Smooth muscle cell (in vitro differentiated cells): ENCODE results near the gene TSSK2. TPM values are rescaled to one million over a fixed set of nuclear protein-coding genes. Genes with fewer than 3 reads are reported as not detected.

Source experiments
- DNase-seq: peaks from one replicate; lab custom pipeline; 2025; ENCODE audit not compliant: unreplicated experiment; lab: John Stamatoyannopoulos, UW
- H2AFZ ChIP-seq: fragments of 200-600 bp; sonication (generic); 2 replicates; pipeline ENCODE4 v1.6.0; 2016; ENCODE audit warnings: antibody characterized with exemption, low read depth, mild to moderate bottlenecking
- H3F3A ChIP-seq: fragments of 200-600 bp; sonication (generic); 2 replicates; pipeline ENCODE4 v1.6.0; 2017; ENCODE audit warnings: antibody characterized with exemption, low read depth
- H3K27ac ChIP-seq: fragments of 200-600 bp; sonication (generic); 2 replicates; pipeline ENCODE4 v1.5.1; 2016; ENCODE audit warnings: low read depth, mild to moderate bottlenecking
- H3K27me3 ChIP-seq: fragments of 200-600 bp; sonication (generic); 2 replicates; pipeline ENCODE4 v1.6.1; 2016; ENCODE audit warnings: low read depth, mild to moderate bottlenecking
- H3K36me3 ChIP-seq: fragments of 200-600 bp; sonication (generic); 2 replicates; pipeline ENCODE4 v1.5.1; 2016; ENCODE audit warnings: low read depth
- H3K4me1 ChIP-seq: fragments of 200-600 bp; sonication (generic); 2 replicates; pipeline ENCODE4 v1.5.1; 2016; ENCODE audit warnings: low read depth
- H3K4me2 ChIP-seq: fragments of 200-600 bp; sonication (generic); 2 replicates; pipeline ENCODE4 v1.6.0; 2016; ENCODE audit warnings: mild to moderate bottlenecking
- H3K4me3 ChIP-seq: fragments of 200-600 bp; sonication (generic); 2 replicates; pipeline ENCODE4 v1.5.1; 2016; ENCODE audit warnings: mild to moderate bottlenecking
- H3K79me2 ChIP-seq: fragments of 200-600 bp; sonication (generic); 2 replicates; pipeline ENCODE4 v1.6.0; 2016; ENCODE audit warnings: low read depth, mild to moderate bottlenecking
- H3K9ac ChIP-seq: fragments of 200-600 bp; sonication (generic); 2 replicates; pipeline ENCODE4 v1.6.0; 2016; ENCODE audit warnings: low read depth
- H3K9me3 ChIP-seq: fragments of 200-600 bp; sonication (generic); replicated peaks from 2 replicates; pipeline ENCODE4 v1.5.1; 2016; ENCODE audit warnings: low read depth
- H4K20me1 ChIP-seq: fragments of 200-600 bp; sonication (generic); 2 replicates; pipeline ENCODE4 v1.6.0; 2016; ENCODE audit warnings: low read depth
- whole genome bisulfite sequencing: methylation state at CpG from one replicate; pipeline ENCODE4 v1.1.7; 2016; ENCODE audit warnings: low lambda C conversion rate; 5-methylcytosine and 5-hydroxymethylcytosine counted together
- polyA plus RNA-seq: library from polyadenylated mRNA; unstranded; fragments of >200 nt; fragmentation: Nextera tagmentation; extraction: Ambion mirVana; gene quantifications from 2 replicates; pipeline ENCODE4 v1.2.1, GENCODE V29; 2016
- total RNA-seq: library from RNA; depleted of rRNA; stranded (reverse); fragments of >200 nt; gene quantifications from 2 replicates; pipeline ENCODE4 v1.2.3, GENCODE V29; 2014
- TF ChIP-seq, protein P1 (sequence below): fragments of 200-600 bp; sonication (generic); IDR thresholded peaks from 2 replicates; pipeline ENCODE4 v1.5.1; 2017; ENCODE audit warnings: borderline replicate concordance, mild to moderate bottlenecking, antibody characterized with exemption; ENCODE audit not compliant: insufficient read depth, poor library complexity, severe bottlenecking

The TSSK2 gene
- total and polyA plus RNA-seq, 2 experiments from 2014 or later: not detected

DNA sequence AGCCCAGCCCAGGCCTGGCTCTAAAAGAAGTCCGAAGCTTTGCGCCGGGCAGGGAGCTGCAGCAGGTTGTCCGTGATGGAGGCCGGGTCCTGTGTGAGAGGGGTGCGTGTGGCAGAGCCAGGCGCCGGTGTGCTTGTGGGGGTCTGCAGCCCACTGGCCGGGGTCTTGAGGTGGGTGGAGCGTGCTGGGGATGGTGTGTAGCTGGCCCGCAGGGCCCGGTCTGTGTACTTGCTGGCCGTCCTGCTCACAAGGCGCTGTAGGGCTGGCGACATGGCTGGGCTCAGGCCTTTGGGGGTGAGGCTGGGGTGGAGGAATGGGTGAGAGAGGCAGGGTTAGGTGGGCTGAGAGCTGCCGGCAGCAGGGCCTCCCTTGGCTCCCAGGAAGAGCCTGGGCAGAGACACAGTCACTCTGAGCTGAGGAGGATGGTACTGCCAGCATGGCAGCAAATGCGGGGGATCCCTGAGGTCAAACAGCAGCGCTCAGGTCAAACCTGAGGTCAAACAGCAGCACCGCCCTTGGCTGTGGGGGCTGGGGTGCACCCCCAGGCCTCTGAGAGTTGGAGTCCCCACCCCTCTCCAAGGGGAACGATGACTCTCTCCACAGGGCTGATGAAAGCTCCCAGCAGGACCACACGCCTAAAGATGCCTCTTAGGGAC is 3.2 kb downstream of the TSSK2 start:
- Histone ChIP-seq H3K27ac (no peak overlapping the region), H3K79me2 (no peaks in the 10 kb centered on the region), H3K4me2 (no peak overlapping the region), H2AFZ (no peak overlapping the region), H4K20me1 (no peaks in the 10 kb centered on the region), H3K4me3 (no peak overlapping the region), H3F3A (no peaks in the 10 kb centered on the region), H3K27me3 (no peaks in the 10 kb centered on the region), H3K36me3 (no peaks in the 10 kb centered on the region), H3K4me1 (no peaks in the 10 kb centered on the region), H3K9me3 (no peaks in the 10 kb centered on the region), H3K9ac (no peak overlapping the region)
- TF ChIP-seq, protein P1, sequence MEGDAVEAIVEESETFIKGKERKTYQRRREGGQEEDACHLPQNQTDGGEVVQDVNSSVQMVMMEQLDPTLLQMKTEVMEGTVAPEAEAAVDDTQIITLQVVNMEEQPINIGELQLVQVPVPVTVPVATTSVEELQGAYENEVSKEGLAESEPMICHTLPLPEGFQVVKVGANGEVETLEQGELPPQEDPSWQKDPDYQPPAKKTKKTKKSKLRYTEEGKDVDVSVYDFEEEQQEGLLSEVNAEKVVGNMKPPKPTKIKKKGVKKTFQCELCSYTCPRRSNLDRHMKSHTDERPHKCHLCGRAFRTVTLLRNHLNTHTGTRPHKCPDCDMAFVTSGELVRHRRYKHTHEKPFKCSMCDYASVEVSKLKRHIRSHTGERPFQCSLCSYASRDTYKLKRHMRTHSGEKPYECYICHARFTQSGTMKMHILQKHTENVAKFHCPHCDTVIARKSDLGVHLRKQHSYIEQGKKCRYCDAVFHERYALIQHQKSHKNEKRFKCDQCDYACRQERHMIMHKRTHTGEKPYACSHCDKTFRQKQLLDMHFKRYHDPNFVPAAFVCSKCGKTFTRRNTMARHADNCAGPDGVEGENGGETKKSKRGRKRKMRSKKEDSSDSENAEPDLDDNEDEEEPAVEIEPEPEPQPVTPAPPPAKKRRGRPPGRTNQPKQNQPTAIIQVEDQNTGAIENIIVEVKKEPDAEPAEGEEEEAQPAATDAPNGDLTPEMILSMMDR: no peak
- WGBS: 99% methylated on average over 21 of the region's 21 CpGs
- no peak for DNase-seq

DNA sequence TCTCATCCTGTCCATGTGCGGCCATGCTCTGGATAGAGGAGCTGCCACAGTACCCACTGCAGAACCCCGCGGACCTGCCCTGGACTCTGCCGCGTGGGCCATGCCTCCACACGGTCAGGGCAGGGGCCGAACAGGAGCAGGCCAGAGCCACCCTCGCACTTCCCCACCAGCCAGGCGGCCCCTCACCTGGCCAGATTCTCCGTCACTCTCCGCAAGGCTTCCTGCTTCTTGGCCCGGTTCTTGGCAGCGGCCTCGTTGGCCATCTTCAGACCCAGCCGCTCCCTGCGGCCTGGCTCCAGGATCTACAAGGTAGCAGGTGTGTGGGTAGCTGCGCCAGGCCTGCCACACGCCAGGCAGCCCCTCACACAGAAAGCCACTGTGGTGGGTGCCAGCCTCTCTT is 3.8 kb downstream of the TSSK2 start:
- DNase-seq: no peak
- Histone ChIP-seq H3K27ac (no peak overlapping the region), H3K79me2 (no peaks in the 10 kb centered on the region), H3K4me2 (no peak overlapping the region), H2AFZ (no peak overlapping the region), H4K20me1 (no peaks in the 10 kb centered on the region), H3F3A (no peaks in the 10 kb centered on the region), H3K27me3 (no peaks in the 10 kb centered on the region), H3K4me1 (no peaks in the 10 kb centered on the region), H3K36me3 (no peaks in the 10 kb centered on the region), H3K9me3 (no peaks in the 10 kb centered on the region), H3K4me3 (no peak overlapping the region), H3K9ac (no peak overlapping the region)
- TF ChIP-seq, protein P1: no peak
- WGBS: 98% methylated on average over 17 of the region's 18 CpGs

DNA sequence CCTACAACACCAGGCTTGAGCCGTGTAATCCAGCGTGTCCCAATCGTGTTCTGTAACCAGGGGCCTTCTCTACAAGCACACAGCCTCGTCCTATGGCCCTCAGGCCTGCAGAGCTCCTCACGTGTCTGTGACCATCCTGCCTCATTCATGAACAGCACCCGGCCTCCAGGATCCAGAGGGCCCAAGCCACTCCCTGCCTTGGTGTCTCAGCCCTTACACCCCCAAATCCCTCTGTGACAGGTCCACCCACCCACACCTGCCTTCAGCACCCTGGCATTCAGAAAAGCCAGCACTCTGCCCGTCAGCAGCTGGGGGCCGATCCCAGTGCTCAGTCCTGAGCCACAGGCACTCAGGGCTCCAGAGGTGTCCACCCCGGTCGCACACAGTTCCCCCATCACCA is 5.8 kb downstream of the TSSK2 start:
- no peak for DNase-seq
- no peaks in the 10 kb centered on the region for H3F3A ChIP-seq
- H3K9ac ChIP-seq: no peak overlapping the region
- no peaks in the 10 kb centered on the region for H4K20me1 ChIP-seq
- no peak overlapping the region for H3K4me2 ChIP-seq
- H3K79me2 ChIP-seq: no peaks in the 10 kb centered on the region
- no peak overlapping the region for H3K27ac ChIP-seq
- no peaks in the 10 kb centered on the region for H3K4me1 ChIP-seq
- H2AFZ ChIP-seq: no peak overlapping the region
- no peaks in the 10 kb centered on the region for H3K9me3 ChIP-seq
- H3K27me3 ChIP-seq: no peaks in the 10 kb centered on the region
- no peak overlapping the region for H3K4me3 ChIP-seq
- TF ChIP-seq, protein P1: no peak
- 98% methylated on average over 10 of the region's 10 CpGs for WGBS
- H3K36me3 ChIP-seq: no peaks in the 10 kb centered on the region
